Measurements from ENCODE around the gene CD34.
"Not testable (repeated sequence)": the region's sequence is repeated elsewhere in the genome, so short reads cannot be mapped to it uniquely, and the experiment has no call there.

The CD34 gene

DNA sequence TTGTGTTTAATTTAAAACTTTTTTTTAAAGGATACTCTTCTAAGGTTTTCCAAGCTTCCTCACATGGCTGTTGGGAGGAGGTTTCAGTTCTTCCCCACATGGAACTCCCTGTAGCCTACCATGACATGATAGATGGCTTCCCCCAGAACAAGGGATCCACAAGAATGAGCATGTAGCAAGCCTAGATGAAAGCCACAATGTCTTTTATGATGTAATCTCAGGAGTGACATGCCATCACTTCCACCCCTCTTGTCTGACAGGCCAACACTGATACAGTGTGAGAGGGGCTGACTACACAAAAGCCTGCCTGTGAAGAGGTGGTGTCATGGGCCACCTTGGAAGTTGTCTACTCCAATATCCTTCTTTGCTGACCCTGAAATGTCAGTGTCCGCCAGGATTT, 32.0 kb downstream of the CD34 start:
- DNase-seq (ENCODE audit: low read depth): no peak
- H3K4me3 ChIP-seq (ENCODE audit: low read depth, low read length): no peak overlapping the region
- TF ChIP-seq, protein P1, sequence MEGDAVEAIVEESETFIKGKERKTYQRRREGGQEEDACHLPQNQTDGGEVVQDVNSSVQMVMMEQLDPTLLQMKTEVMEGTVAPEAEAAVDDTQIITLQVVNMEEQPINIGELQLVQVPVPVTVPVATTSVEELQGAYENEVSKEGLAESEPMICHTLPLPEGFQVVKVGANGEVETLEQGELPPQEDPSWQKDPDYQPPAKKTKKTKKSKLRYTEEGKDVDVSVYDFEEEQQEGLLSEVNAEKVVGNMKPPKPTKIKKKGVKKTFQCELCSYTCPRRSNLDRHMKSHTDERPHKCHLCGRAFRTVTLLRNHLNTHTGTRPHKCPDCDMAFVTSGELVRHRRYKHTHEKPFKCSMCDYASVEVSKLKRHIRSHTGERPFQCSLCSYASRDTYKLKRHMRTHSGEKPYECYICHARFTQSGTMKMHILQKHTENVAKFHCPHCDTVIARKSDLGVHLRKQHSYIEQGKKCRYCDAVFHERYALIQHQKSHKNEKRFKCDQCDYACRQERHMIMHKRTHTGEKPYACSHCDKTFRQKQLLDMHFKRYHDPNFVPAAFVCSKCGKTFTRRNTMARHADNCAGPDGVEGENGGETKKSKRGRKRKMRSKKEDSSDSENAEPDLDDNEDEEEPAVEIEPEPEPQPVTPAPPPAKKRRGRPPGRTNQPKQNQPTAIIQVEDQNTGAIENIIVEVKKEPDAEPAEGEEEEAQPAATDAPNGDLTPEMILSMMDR (IDR thresholded peaks at IDR 0.05; ENCODE audit: control insufficient read depth, extremely low read depth, insufficient read depth): no peak

DNA sequence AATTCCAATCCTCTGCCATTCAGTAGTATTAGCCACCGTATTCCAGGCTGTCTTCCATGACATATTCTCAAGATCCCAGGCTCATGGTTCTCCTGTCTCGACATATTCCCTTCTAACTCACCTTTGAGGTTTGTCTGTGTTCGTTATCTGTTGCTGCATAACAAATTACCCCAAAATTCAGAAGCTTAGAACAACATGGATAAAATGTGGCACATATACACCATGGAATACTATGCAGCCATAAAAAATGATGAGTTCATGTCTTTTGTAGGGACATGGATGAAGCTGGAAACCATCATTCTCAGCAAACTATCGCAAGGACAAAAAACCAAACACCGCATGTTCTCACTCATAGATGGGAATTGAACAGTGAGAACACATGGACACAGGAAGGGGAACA, 33.0 kb downstream of the CD34 start:
- not testable (repeated sequence) for DNase-seq (ENCODE audit: low read depth); H3K4me3 ChIP-seq (ENCODE audit: low read depth, low read length)

DNA sequence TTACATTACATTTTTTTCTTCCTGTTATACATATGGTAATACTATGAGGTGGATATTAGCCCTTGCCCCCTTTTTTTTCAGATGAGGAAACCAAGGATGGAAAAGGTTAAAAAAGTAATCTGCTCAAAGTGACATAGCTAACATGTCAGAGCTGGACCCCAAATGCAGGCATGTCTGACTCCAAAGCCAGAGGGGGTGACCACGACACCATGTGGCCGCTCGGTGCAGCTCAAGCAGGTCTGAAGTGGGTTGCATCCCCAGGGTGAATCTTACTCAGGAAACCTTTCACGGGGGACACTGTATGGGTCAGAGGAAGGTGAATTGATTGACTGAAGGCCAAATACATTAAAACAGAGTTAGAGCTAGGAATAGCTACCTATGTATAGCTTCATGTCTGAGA, 34.8 kb downstream of the CD34 start:
- TF ChIP-seq, protein P1 (IDR thresholded peaks at IDR 0.05; ENCODE audit: control insufficient read depth, extremely low read depth, insufficient read depth): no peak
- H3K4me3 ChIP-seq (ENCODE audit: low read depth, low read length): no peak overlapping the region
- no peak for DNase-seq (ENCODE audit: low read depth)

DNA sequence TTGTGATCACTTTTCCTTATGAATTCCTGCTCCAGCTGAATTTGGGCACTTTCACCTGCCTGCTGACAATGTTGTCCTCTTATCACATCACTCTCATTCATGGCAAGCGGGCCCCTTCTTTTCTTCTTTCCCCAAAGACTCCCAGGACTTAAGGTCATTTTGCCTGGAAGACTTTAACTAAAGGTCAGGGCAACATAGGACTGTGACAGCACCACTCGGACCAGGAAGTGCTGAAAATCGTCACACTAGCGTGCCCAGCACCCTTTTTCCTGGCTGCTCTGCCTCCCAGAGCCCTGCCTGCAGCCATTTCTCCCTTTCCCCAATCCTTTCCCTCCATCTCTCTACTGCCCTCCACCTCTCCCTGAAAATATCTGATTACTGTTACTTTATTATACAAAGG, 35.4 kb downstream of the CD34 start:
- TF ChIP-seq, protein P1 (IDR thresholded peaks at IDR 0.05; ENCODE audit: control insufficient read depth, extremely low read depth, insufficient read depth): no peak
- DNase-seq (ENCODE audit: low read depth): no peak
- no peak overlapping the region for H3K4me3 ChIP-seq (ENCODE audit: low read depth, low read length)

DNA sequence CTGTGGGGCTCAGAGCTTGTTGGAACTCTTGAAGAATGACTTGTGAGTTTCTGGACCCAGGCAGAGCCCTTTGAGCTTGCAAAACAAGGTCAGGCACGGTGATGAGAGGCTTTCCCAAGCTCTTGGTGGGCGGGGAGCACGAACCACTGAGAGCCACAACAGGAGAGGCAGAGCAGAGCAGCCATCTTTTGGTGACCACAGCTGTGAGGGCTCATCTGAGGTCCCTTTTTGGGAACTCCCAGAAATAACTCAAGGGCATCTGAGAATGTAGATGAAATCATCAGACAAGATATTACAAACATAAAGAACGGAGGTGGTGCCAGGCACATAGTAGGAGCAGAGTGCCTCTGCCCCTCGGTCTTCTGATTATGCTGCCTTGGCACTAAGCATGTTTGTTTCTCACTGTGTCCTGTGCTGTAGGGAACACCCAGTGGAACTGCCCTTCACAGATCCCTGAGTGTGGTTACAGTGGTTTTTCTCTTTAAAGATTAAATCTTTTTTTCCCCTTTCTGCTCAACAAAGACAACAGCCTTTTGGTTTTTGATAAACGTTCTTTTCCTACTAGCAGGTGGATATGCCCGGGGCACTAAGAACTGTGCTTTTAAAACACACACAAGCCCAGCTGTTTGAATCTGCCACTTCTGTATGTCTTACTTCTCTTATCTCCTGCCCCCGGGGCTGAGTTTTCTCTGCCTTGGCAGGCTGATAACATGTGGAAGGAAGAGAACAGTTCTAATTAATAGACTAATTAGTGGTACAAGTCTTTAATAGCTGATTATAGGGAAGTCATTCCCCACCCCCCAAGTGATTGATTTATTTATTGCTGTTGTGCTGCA, 37.7 kb downstream of the CD34 start:
- no peak overlapping the region for H3K4me3 ChIP-seq (ENCODE audit: low read depth, low read length)
- DNase-seq (ENCODE audit: low read depth): no peak

DNA sequence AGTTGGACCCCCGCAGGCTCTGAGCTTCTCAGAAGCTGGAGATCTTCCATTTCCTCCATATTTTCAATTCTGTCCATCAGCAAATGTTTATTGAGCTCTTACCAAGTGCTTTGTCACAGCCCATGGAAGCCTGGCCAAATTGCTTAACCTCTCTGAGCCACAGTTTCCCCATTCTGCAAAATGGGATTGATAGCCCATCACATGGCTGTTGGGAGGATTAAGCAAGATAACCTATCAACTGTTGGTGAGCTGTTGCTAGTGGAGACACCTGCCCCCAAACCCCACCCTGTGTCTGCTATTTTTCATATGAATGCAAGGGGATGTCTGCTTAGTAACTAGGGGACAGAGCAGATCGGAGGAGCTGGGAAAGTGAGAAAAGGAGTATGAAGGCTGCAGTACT, 38.3 kb downstream of the CD34 start:
- no peak overlapping the region for H3K4me3 ChIP-seq (ENCODE audit: low read depth, low read length)
- no peak for DNase-seq (ENCODE audit: low read depth)
- TF ChIP-seq, protein P1 (IDR thresholded peaks at IDR 0.05; ENCODE audit: control insufficient read depth, extremely low read depth, insufficient read depth): no peak

More for the DNA sequence above, 37.7 kb downstream of the CD34 start:
- TF ChIP-seq, protein P1 (IDR thresholded peaks at IDR 0.05; ENCODE audit: control insufficient read depth, extremely low read depth, insufficient read depth): no peak

DNA sequence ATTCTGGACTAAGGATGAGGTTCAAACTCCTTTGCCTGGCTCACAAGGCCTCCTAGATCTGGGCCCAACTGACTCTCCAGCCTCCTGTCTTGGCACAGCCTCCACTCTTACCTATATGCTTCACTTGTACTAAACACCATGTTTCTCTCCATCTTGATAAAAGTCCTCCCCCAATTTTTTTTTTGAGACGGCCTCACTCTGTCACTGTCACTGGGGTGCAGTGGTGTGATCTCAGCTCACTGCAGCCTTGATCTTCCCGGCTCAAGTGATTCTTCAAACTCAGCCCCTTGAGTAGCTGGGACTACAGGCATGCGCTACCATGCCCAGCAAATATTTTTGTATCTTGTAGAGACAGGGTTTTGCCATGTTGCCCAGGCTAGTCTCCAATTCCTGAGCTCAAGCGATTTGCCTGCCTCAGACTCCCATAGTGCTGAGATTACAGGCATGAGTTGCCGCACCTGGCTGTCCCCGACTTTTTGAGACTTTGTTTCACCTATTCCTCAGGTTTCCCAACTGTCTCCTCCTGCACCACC, 39.7 kb downstream of the CD34 start:
- H3K4me3 ChIP-seq (ENCODE audit: low read depth, low read length): no peak overlapping the region
- no peak for DNase-seq (ENCODE audit: low read depth)
- TF ChIP-seq, protein P1 (IDR thresholded peaks at IDR 0.05; ENCODE audit: control insufficient read depth, extremely low read depth, insufficient read depth): no peak

Measured in LNCaP clone FGC (cell line).